ENCODE measurements around the gene CDKN2A.

DNA sequence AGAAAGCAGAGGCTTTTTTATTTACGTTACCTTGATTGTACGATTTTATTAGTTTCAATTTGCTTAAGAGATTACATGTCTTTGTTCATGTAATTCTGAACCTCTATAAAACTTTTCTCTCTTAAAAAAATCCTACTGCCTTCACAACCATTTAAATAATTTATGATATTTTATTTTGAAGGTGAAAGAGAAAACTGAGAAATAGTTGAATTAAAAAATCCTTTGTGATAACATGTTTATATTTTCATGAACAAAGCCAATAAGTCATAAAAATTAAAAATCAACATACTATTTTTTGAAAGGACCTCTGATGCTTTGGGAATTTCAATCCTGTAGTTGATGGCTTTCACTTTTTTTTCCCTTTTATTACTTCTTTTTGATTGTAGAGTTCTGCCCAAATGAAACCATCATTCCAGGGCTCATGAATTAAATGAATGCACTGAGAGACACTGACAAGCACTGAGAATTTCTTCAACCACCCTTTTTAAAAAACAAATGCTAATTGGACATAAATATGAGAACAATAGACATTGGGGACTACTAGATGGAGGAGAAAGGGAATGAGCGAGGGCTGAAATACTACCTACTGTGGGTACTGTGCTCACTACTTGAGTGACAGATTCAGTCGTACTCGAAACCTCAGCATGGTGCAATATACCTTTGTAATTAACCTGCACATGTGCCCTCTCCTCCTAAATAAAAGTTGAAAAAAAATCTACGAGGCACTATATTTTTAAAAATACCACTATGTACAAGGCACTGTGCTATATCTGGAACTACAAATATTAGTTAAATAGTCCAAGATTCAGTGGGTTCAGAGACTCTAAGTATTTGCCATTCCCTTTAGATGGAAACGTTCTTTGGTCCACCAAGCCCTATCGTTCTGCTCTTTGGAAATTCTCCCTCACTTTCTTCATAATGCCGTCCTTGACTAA lies 5.9 kb downstream of the CDKN2A start:
- no peak for TF ChIP-seq CTCF (IDR thresholded peaks at IDR 0.05)
- TF ChIP-seq POLR2A (IDR thresholded peaks at IDR 0.05), result no peak

All from gastroesophageal sphincter (tissue), 3 donors.